ENCODE data around the gene QRSL1.

GRCh38 chr6:106634565-106634964 is 5.2 kb downstream of the QRSL1 start:
- no peak for TF ChIP-seq TAF1 (IDR thresholded peaks at IDR 0.05; ENCODE audit: borderline replicate concordance, insufficient read depth, low read length)
- no peak for TF ChIP-seq FOXP2 (optimal IDR thresholded peaks at IDR 0.05; ENCODE audit: borderline replicate concordance, extremely low read depth, extremely low read length, insufficient read depth)
- TF ChIP-seq POLR2AphosphoS5 (IDR thresholded peaks at IDR 0.05; ENCODE audit: low read depth, low read length) = no peak
- no peak for TF ChIP-seq REST (IDR thresholded peaks at IDR 0.05; ENCODE audit: insufficient read depth in 1 of 2, low read depth in 2 of 2, low read length in 2 of 2)
- no peak for TF ChIP-seq SIN3A (IDR thresholded peaks at IDR 0.05; ENCODE audit: borderline replicate concordance, insufficient read depth, low read length)
